CD4-positive, alpha-beta T cell treated with Interleukin-1 beta for 1 hour (primary cell): ENCODE measurements around the gene CACUL1.
"Not testable (repeated sequence)": the region's sequence is repeated elsewhere in the genome, so short reads cannot be mapped to it uniquely, and the experiment has no call there.

Experiments used
- DNase-seq, 2 donors: peaks; one replicate each; pipeline ENCODE4 v3.0.0-alpha.2; 2020 to 2022

CACUL1 gene

DNA sequence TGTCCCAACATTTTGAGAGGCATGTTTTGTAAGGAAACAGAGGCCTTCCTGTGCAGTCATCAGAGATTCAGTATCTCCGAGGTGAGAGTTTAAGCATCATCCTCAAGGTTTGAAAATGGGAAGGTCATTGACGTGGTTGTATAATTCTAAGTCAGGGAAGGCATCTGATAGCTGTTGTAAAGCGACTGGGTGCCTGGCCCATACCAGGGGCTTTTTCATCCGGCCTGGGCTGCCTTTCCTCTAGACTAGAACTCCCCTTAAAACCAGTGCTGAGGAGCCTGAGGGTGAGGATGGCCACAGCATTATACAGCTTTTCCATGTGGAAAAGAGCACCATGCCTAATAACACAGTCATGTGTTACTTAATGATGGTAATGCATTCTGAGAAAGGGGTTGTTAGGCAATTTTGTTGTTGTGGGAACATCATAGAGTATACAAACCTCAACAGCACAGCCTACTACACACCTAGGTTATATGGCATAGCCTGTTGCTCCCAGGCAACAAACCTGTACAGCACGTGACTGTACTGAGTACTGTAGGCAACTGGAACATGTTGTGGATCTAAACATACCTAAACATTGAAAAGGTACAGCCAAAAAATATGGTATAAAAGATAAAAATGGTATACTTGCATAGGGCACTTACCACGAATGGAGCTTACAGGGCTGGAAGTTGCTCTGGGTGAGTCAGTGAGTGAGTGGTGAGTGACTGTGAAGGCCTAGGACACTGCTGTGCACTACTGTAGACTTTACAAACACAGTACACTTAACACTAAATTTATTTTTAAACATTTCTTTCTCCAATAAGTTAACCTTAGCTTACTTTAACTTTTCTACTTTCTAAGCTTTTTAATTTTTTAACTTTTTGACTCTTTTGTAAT lies 13.5 kb upstream of the CACUL1 start:
- DNase-seq = no peak

DNA sequence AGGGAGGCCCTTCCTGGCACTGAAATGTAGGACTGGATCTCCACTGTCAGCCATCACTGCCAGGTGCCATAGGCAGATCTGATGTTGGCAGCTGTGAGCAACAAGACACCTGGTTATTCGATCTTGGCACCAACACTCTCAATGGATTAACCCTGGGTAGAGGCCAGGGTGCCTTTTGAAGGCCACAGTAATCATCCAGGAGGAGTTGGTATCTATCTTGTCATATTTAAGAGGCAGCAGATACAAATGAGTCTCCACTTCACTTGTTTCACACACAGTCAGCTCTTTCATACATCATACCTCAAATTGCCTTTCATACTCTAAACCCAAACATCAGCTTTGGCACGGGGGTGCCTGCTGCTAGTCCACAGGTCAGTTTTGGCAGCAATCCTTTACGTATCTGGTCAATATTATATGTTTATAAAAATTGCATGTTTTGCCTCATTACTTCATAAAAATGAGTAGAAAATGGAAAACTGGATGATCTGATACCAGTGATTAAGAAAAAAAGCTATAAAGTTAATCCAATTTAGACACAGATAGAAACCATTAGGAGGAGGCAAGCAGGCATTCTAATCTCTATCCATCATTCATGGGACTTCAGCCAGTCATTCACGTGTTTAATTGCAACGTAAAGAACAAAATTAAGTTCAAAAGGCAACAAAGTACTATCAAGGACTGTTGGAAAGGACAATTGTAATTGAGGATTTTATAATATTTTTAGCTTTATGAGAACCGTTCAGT lies 12.7 kb upstream of the CACUL1 start:
- no peak for DNase-seq

DNA sequence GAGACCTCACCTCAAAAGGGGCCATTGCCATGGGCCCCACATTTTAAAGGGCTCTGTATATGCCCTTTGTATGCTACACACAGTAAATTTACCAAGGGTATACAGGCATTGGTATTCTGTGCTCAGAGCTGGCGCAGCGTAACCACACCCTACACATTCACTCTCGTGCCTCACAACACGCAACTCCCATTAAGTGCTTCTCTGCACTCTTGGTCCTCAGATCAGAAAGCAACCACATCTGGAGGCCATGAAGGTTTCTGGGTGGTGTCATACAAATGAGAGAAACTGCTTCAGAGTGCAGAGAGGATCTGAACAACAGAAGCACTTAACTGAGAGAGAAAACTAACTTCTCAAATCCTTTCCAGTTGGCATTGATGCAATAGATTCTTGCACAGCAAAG lies 9.4 kb upstream of the CACUL1 start:
- no peak for DNase-seq

DNA sequence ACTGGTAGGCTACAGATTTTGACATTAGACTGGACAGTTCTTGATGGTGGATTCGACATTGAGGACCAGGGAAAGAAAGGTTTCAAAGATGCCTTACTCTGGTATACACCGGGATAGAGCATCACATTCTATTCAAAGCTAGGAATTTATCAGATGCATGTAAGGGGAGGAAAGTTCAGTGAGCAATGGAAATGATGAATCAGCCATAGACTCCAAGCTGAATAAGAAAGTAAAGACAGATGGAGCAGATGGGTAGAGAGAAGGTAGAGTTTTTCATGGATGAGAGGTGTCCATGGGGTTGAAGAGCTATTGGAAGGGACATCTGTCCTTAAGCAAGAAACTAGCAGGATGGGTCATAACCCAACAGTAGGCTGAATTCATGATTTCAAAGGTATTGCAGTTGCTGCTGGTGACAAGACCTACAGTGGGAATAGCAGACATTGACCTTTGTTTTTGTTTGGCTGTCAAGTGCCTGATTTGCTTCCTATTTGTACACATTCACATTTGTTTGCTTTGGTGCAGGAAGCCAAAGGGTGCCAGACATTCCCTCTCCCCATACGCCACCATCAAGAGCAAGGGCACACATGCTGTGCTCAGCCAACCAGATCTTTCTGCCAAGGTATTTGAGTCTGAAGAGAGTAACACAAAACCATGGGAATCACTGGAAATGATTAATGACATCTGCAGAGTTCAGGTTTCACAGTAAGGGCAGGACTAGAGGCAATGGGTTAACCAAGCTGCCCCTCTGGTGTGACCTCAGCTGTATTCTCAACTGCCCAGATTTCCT lies 8.6 kb upstream of the CACUL1 start:
- no peak for DNase-seq

DNA sequence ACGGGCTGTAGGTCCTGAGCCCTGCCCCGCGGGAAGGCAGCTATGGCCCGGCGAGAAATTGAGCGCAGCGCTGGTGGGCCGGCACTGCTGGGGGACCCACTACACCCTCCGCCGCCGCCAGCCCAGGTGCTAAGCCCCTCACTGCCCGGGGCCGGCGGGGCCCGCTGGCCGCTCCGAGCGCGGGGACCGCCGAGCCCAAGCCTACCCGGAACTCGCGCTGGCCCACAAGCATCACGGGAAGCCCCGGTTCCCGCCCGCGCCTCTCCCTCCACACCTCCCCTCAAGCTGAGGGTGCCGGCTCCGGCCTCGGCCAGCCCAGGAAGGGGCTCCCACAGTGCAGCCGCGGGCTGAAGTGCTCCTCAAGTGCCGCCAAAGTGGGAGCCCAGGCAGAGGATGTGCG lies 5.5 kb upstream of the CACUL1 start:
- DNase-seq = no peak

DNA sequence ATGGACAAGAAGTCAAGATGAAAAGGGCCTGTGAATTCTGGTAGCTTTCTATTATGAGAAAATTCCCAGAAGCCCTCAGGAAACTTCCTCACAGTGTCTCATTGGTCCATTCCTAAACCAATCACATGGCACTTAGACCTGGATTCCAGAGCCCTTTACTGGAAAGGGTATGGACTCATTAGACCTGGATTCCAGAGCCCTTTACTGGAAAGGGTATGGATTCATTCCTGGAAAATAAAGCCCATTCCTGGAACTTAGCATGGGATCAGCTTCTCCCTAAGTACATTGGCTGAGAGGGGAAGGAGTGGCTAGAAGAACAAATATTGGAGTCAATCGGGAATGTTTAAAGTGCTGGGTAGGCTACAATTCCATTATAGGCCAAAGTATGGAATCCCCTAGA lies 3.7 kb upstream of the CACUL1 start:
- DNase-seq = no peak

DNA sequence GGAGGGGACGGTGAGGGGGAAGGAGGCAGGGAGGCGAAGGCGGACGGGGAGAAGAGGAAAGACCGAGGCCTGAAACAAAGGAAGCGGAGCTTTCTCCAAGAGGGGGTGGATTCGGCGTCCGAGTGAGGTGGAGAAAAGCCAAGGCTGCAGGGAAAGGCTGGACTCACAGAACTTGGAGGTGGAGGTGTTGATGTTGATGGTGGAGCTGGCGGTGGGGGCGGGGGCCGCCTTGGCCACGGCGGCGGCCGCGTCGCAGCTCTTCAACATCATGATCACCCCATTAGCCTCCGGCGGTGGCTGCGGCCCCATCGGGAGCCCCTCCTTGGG lies 578 bp downstream of the CACUL1 start:
- peak; percentile 11 to 31 for DNase-seq

DNA sequence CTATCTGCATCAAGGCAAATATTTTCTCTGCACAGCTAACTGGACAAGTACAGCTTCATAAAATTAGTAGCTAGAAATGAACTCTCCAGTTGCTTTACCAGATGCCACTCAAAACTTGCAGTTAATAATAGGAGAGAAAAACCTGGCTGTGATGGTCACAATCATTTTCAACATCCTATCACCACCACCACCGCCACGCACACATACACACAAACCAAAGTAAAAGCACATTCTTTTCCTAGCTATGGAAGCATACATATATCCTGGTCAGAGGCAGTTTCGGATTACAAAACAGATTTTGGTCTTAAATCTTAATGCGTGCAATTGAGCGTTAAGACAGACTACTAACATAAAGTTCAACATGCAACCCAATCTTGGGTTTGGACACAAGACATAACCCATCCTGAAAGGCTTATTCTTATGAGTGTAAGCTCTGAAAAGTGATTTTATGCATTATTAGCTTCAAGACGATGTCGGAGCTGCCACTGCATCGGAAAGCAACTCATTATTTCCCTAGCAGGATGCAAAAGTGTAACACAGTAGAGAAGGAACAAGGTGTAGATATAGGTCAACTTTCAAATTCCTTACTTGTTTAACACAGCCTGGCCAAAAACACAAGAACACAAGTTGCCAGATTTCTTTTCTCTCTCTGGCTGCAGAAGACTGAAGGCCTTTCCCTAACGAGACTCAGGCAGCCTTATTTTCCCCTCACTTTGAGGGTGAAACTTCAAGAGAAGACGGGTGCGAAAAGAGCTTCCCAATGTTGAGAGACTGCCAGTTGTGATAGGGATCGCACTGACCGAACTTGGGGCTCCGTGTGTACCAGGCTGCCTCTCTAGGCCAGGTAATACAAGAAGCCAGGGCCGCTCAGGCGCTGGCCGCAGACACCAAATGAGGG lies 1.2 kb downstream of the CACUL1 start:
- no peak for DNase-seq

DNA sequence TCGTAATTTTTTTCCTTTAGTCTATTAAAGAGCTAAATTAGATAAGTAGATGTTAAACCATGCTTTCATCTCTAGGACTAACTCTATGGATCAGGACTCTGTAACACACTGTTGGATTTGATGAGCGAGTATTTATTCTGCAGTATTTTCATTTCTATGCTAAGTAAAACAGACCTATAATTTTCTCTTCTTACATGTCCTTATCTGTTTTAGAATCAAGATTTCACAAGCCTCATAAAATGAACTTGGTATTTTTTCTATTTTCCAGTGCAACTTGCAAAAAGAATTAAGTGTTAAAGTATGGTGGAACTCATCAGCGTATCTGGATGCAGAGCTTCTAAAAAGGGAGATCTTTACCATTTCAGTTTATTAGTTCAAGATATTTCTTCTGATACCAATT lies 2.4 kb downstream of the CACUL1 start:
- DNase-seq = no peak

DNA sequence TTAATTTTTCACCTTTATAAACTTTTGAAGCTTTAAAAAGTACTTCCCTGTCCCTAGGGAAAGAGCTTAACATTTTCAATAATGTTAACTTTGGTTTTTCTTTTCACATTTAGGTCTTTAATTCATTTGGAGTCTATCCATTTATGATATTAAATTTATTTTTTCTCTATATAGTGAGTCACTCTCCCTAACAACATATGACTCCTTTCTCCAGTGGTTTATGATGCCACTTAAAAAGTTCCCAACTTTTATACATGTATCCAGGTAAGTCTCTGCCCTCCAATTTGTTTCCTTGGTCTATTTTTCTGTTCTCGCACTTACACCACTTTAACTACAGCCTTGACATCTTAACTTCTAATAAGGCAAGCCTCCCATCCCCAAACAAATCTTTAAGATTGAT lies 3.5 kb downstream of the CACUL1 start:
- DNase-seq = no peak

DNA sequence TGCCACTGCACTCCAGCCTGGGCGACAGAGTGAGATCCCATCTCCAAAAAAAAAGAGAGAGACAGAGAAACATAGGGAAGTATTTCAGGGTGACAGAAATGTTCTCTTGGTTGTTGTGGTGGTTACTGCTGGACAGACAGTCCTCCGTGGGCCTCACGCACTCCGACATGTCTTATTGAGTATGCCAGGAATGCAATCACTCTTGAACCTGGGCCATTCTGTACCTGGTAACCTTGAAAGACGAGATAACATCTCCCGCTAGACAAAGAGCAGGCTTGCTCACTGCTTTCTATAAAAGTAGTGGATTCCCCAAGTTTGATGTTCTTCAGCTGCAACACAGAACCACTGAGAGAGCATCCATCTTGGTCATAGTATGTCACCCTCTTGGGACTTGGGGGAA lies 6.7 kb downstream of the CACUL1 start:
- DNase-seq = no peak

DNA sequence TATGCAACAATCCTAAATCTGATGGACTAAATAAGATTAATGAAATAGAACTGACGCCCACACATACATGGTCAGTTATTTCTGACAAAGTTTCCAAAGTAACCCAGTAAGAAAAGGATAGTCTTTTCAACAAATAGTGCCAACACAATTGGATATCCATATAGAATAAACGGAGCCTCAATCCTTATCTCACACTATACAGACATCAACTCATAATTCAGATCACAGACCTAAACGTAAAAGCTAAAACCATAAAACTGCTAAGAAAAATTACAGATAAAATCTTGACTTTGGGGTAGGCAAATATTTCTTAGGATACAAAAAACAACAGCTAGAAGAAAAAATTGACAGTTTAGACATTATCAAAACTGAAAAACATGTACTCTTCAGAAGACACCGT lies 8.5 kb downstream of the CACUL1 start:
- DNase-seq = no peak

DNA sequence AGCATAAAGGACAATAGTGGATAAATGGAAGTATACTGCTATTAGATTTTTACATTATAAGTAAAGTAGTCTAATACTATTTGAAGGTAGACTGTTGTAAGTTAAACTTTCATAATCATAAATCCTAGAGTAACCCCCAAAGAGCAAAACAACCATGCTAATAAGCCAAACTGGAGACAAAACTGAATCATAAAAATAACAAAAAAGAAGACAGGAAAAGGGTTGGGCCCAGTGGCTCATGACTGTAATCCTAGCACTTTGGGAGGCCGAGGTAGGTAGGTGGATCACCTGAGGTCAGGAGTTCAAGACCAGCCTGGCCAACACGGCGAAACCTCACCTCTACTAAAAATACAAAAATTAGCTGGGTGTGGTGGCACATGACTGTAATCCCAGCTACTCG lies 9.7 kb downstream of the CACUL1 start:
- DNase-seq = no peak

DNA sequence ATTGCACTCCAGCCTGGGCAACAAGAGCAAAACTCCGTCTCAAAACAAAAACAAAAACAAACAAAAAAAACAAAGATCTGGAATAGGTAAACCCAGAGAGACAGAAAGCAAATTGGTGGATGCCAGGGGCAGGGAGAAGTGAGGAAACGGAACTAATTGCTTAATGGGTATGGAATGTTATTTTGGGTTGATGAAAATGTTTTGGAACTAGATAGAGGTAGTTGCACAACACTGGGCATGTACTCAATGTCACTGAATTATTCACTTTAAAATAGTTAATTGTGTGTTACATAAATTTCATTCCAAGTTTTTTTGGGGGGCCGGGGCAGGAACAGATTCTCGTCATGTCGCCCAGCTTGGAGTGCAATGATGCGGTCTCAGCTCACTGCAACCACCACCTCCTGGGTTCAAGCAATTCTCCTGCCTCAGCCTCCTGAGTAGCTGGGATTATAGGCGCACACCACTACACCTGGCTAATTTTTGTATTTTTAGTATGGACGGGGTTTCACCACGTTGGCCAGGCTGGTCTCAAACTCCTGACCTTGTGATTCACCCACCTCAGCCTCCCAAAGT lies 10.3 kb downstream of the CACUL1 start:
- DNase-seq = not testable (repeated sequence)

DNA sequence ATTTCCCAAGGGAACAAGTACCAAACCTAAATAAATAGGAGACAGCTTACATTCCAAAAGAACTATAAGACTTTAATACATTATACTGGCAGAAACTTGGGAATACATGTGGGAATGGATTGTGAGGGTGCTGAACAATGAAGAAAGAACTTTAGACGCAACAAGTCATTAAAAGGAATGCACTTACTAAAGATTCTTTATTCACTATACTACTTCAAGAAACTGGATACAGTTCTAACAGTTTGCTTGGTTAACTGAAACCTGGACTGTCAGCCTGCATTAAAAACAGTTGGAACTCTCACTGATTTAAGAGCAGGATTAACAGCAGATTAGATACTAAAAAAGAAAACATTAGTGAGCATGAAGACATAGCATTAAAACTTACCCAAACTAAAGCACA lies 12.0 kb downstream of the CACUL1 start:
- DNase-seq = no peak

DNA sequence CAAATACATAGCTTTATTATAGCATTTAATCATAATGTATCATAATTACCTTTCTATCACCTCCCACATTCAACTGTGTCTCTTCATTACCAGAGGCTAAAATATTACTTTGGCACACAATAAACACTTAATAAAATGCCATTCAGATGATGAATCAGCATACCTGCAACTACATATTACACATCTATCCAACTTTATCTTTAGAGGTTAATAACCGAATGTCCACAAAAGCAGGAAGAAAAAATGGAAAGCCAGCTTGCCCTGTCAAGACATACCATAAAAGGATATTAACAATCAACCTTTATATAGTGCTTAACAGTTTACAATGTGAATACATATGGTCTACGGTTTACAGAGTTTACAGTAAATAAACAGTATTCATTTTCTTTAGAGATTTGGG lies 12.7 kb downstream of the CACUL1 start:
- no peak for DNase-seq

DNA sequence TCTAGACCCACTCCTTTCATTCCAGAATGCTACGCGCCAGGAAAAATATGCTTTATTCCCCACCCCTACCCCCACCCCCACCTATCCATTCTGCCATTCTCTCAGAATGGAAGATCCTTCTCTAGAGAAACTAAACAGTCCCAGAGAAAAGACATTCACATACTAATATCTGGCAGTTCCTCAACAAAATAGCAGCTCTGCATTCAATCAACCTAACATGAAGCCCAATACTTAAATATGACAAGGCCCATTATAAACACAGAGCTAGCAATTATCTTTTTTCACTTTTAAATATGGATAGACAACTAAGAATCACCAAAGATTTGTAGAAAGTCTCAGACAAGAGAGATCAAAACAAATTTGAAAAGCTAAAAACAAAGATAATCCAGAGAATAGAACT lies 16.4 kb downstream of the CACUL1 start:
- DNase-seq = no peak

DNA sequence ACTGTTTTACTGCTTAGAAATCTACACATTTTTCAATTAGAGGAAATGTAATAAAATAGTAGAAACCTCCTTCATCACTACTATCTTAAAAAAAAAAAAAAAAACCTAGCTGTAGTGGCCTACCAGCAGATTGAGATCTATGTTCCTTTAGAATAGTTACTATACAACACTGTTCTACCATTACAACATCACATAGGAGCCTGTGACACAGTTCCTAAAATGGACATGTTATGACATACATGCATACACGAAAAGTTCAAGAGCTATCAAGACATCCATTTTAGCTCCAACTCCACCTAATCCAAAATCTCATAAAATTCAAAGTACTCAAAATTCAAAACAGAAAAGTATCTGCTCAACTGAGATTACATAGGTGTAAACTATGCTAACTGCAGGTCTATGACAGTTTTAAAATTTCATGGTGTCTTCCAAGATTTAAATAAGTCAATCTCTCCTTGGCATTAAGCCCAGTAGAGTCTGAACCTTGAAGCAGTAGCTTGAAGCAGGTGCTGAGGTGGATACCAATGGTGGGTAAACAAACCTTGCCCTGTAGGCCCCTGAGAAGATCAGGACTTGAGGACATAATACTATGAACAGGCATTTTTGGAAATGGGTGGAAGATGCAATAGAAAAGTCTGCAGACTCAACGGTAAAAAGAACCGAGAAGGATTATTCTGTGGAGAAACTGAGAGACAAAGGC lies 17.0 kb downstream of the CACUL1 start:
- no peak for DNase-seq

DNA sequence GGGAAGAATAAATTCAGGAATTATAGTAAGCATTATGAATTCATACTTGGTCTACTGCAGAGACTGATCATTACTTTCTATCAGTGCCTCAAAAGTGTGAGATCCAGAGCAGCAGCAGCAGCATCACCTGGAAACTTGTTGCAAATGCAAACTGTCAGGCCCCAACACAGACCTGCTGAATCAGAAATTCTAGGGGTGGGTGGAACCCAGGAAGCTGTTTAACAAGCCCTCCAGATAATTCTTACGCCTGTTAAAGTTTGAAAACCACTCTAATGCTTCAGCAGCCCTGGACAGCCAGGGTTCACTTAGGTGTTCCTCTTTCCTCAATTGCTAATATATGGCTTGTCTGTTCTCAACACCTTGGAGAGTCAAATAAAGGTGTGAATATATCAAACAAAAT lies 19.5 kb downstream of the CACUL1 start:
- no peak for DNase-seq

DNA sequence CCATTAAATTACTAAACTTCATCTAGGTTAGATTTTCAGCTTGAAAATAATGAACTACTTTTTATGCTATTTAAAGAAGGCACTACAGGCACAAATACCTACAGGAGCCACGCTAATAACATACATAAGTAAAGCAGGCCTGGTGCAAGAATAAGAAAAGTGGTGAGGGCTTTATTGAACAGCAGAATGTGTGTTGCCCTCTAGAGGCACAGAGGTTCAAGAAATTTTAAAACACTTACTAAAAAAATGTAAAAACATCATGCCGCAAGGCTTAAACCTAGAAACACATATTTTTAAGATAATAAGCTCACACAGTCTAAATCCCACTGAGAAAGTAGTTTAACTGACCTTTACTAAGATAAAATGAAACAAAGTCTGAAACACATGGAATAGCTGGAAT lies 20.3 kb downstream of the CACUL1 start:
- no peak for DNase-seq
